HL-60/S4 treated with phorbol 12-myristate 13-acetate at 8.2 ng/mL for 4 days and 3 days (cell line): ENCODE measurements around the gene NTM.

Experiments used
- in situ Hi-C: fragments of 300-500 bp; cut with MboI; formaldehyde crosslinking; loops from 2 replicates; pipeline ENCODE4 v1.15.0; 2022; ENCODE audit warnings: low sequenced_read_pairs

Gene NTM

GRCh38 chr11:132208477-132209055 is 838.2 kb downstream of the NTM start:
- in situ Hi-C loops = no loop called here

GRCh38 chr11:132211479-132211878 is 841.1 kb downstream of the NTM start:
- in situ Hi-C loops = no loop called here

GRCh38 chr11:132217856-132218255 is 847.4 kb downstream of the NTM start:
- in situ Hi-C loops = no loop called here

- in situ Hi-C loops = no loop called here
Measured at GRCh38 chr11:132220474-132220873, 850.1 kb downstream of the NTM start.

GRCh38 chr11:132222345-132222744 is 851.9 kb downstream of the NTM start:
- in situ Hi-C loops = no loop called here

GRCh38 chr11:132226522-132226921 is 856.1 kb downstream of the NTM start:
- in situ Hi-C loops = no loop called here

- in situ Hi-C loops = no loop called here
Measured at GRCh38 chr11:132228746-132229325, 858.4 kb downstream of the NTM start.

GRCh38 chr11:132231656-132232347 is 861.4 kb downstream of the NTM start:
- in situ Hi-C loops = no loop called here

GRCh38 chr11:132234878-132235277 is 864.5 kb downstream of the NTM start:
- in situ Hi-C loops = no loop called here

- in situ Hi-C loops = no loop called here
Measured at GRCh38 chr11:132237781-132238180, 867.4 kb downstream of the NTM start.

- in situ Hi-C loops = no loop called here
Measured at GRCh38 chr11:132238331-132238866, 868.0 kb downstream of the NTM start.

- in situ Hi-C loops = no loop called here
Measured at GRCh38 chr11:132240374-132240773, 870.0 kb downstream of the NTM start.

GRCh38 chr11:132242632-132243031 is 872.2 kb downstream of the NTM start:
- in situ Hi-C loops = no loop called here

- in situ Hi-C loops = no loop called here
Measured at GRCh38 chr11:132244846-132245245, 874.4 kb downstream of the NTM start.

- in situ Hi-C loops = no loop called here
Measured at GRCh38 chr11:132245403-132246385, 875.3 kb downstream of the NTM start.

GRCh38 chr11:132248580-132248979 is 878.2 kb downstream of the NTM start:
- in situ Hi-C loops = no loop called here

- in situ Hi-C loops = no loop called here
Measured at GRCh38 chr11:132249256-132249655, 878.8 kb downstream of the NTM start.

GRCh38 chr11:132251061-132251460 is 880.6 kb downstream of the NTM start:
- in situ Hi-C loops = no loop called here

GRCh38 chr11:132253469-132254264 is 883.3 kb downstream of the NTM start:
- in situ Hi-C loops = no loop called here

GRCh38 chr11:132254906-132255305 is 884.5 kb downstream of the NTM start:
- in situ Hi-C loops = no loop called here
